ENCODE results near the gene MUC4. TPM values are rescaled to one million over a fixed set of nuclear protein-coding genes. Genes with fewer than 3 reads are reported as not detected.
"Not testable (repeated sequence)": the region's sequence is repeated elsewhere in the genome, so short reads cannot be mapped to it uniquely, and the experiment has no call there.

Gene MUC4
- total RNA-seq, 1 donor from 2014 or later, result not detected

DNA sequence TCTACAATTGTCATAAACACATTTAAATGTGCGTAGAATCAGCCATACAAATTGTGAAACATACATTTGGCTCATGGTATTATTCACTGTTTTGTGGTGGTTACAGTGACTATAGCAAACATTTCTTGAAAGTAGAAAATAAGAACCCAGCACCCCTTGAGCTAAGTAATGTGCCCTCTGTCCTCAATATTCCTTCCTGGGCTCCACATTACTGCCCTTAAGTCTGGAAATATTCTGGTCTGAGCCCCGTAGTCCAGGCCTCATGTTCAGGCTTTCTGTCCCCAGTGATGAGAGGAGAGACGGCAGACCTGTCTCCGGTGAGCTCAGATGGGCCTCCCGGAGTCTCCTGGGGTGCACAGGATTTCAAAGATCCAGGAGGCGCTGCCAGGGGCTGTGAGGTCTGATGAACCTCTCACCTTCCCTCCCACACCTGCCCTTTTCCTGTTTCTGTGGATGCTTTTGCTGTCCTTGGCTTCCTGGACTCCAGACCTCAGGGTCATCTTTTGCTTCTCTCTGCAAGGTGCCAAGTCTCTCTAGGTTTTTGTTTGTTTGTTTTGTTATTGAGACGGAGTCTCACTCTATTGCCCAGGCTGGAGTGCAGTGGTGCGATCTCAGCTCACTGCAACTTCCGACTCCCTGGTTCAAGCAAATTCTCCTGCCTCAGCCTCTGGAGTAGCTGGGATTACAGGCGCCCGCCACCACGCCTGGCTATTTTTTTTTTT is 99.8 kb downstream of the MUC4 start:
- Histone ChIP-seq H3K27ac (no peak overlapping the region), H3K9me3 (ENCODE audit: low read depth) (no peaks in the 10 kb centered on the region), H3F3A (ENCODE audit: low read depth) (peaks cover 19% of the 10 kb centered on the region), H3K36me3 (no peaks in the 10 kb centered on the region), H4K20me1 (ENCODE audit: low read depth) (no peaks in the 10 kb centered on the region), H3K4me1 (no peaks in the 10 kb centered on the region), H3K9ac (no peak overlapping the region), H3K79me2 (ENCODE audit: low read depth) (no peaks in the 10 kb centered on the region), H3K4me3 (no peak overlapping the region), H3K27me3 (no peaks in the 10 kb centered on the region), H3K4me2 (no peak overlapping the region), H2AFZ (replicated peaks) (no peak overlapping the region)
- H3K27ac Mint-ChIP-seq, result no peak overlapping the region
- TF ChIP-seq EZH2 (IDR thresholded peaks at IDR 0.05), result no peak
- no peak for TF ChIP-seq EZH2phosphoT487 (IDR thresholded peaks at IDR 0.05)
- TF ChIP-seq, protein P1, sequence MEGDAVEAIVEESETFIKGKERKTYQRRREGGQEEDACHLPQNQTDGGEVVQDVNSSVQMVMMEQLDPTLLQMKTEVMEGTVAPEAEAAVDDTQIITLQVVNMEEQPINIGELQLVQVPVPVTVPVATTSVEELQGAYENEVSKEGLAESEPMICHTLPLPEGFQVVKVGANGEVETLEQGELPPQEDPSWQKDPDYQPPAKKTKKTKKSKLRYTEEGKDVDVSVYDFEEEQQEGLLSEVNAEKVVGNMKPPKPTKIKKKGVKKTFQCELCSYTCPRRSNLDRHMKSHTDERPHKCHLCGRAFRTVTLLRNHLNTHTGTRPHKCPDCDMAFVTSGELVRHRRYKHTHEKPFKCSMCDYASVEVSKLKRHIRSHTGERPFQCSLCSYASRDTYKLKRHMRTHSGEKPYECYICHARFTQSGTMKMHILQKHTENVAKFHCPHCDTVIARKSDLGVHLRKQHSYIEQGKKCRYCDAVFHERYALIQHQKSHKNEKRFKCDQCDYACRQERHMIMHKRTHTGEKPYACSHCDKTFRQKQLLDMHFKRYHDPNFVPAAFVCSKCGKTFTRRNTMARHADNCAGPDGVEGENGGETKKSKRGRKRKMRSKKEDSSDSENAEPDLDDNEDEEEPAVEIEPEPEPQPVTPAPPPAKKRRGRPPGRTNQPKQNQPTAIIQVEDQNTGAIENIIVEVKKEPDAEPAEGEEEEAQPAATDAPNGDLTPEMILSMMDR (IDR thresholded peaks at IDR 0.05), result no peak
- no peak for DNase-seq (ENCODE audit: low spot score)
- peaks cover 2% of the 10 kb centered on the region for H3K9me3 Mint-ChIP-seq
- H3K27me3 Mint-ChIP-seq (ENCODE audit: insufficient read depth, low read depth), result peaks cover 2% of the 10 kb centered on the region
- no peak overlapping the region for H3K4me3 Mint-ChIP-seq
- H3K36me3 Mint-ChIP-seq, result peaks cover 27% of the 10 kb centered on the region
- peaks cover 3% of the 10 kb centered on the region for H3K4me1 Mint-ChIP-seq

DNA sequence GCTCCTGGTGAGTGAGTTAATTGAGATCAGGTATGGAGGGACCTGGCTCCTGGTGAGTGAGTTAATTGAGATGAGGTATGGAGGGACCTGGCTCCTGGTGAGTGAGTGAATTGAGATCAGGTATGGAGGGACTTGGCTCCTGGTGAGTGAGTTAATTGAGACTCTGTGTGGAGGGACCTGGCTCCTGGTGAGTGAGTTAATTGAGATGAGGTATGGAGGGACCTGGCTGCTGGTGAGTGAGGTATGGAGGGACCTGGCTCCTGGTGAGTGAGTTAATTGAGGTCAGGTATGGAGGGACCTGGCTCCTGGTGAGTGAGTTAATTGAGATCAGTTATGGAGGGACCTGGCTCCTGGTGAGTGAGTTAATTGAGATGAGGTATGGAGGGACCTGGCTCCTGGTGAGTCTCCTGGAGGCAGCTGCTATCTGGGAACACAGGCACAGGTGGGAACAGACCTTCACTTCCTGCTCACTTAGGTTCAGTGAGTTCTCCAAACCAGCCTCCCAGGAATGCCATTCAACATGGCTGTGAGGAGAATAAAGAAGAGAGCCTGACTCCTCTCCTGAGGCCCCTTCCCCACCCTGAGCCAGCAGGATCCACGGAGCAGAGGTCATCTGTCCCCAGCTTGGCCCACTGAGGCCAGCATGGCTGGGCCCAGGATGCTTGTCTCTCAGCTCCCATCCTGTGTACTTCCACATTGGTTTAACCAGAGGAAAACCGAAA is 100.5 kb downstream of the MUC4 start:
- not testable (repeated sequence) for DNase-seq (ENCODE audit: low spot score); H3K4me3 Mint-ChIP-seq; H3K4me1 Mint-ChIP-seq

DNA sequence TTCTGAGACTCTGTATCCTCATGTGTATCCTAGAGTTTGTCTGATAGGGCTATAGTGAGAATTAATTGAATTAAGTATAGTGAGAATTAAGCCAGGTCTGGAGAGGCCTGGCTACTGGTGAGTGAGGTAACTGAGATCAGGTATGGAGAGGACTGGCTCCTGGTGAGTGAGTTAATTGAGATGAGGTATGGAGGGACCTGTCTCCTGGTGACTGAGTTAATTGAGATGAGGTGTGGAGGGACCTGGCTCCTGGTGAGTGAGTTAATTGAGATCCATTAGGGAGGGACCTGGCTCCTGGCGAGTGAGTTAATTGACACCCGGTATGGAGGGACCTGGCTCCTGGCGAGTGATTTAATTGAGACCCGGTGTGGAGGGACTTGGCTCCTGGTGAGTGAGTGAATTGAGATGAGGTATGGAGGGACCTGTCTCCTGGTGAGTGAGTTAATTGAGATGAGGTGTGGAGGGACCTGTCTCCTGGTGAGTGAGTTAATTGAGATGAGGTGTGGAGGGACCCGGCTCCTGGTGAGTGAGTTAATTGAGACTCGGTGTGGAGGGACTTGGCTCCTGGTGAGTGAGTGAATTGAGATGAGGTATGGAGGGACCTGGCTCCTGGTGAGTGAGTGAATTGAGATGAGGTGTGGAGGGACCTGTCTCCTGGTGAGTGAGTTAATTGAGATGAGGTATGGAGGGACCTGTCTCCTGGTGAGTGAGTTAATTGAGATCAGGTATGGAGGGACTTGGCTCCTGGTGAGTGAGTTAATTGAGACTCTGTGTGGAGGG is 101.4 kb downstream of the MUC4 start:
- H3K36me3 Mint-ChIP-seq, result peaks cover 22% of the 10 kb centered on the region
- not testable (repeated sequence) for H3K9ac ChIP-seq; H3K27me3 ChIP-seq; H3K9me3 Mint-ChIP-seq; H3K27ac Mint-ChIP-seq; H4K20me1 ChIP-seq (ENCODE audit: low read depth); H3K4me2 ChIP-seq; DNase-seq (ENCODE audit: low spot score); H2AFZ ChIP-seq (replicated peaks); H3K79me2 ChIP-seq (ENCODE audit: low read depth); H3K27me3 Mint-ChIP-seq (ENCODE audit: insufficient read depth, low read depth); H3K9me3 ChIP-seq (ENCODE audit: low read depth); H3K36me3 ChIP-seq; H3K4me1 ChIP-seq; H3K4me3 ChIP-seq; H3K4me3 Mint-ChIP-seq; H3K4me1 Mint-ChIP-seq
- Histone ChIP-seq H3K27ac (peak overlapping the region; percentile 22), H3F3A (ENCODE audit: low read depth) (peaks cover 19% of the 10 kb centered on the region)

More for the DNA sequence above, 100.5 kb downstream of the MUC4 start:
- H3K9me3 ChIP-seq (ENCODE audit: low read depth); H3K4me2 ChIP-seq; H3K27ac ChIP-seq; H3K4me1 ChIP-seq; H3K27me3 Mint-ChIP-seq (ENCODE audit: insufficient read depth, low read depth); H3K9ac ChIP-seq; H3K4me3 ChIP-seq; H3K27ac Mint-ChIP-seq; H3K36me3 ChIP-seq; H3K27me3 ChIP-seq; H2AFZ ChIP-seq (replicated peaks); H3K9me3 Mint-ChIP-seq; H4K20me1 ChIP-seq (ENCODE audit: low read depth); H3K79me2 ChIP-seq (ENCODE audit: low read depth): not testable (repeated sequence)
- H3K36me3 Mint-ChIP-seq, result peaks cover 27% of the 10 kb centered on the region
- peaks cover 19% of the 10 kb centered on the region for H3F3A ChIP-seq (ENCODE audit: low read depth)

DNA sequence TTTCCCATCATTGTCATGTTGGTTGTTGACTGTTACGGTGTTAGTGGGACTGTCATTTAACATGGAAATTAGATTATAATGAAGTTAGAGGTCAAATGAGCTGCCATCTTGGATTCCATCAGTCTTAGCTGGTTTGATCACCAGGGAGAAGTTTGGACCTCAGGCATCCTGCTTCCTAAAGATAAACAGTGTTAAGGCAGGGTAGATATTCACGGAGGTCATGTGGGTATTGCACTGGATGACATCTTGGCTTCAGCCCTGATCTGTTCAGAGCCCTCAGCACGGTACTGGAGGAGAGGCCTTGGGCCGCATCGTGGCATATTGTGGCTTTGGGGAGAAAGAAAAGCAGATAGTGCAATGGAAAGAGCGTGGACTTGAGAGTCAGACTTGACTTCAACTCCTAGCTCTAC is 102.0 kb downstream of the MUC4 start:
- H3K27ac Mint-ChIP-seq, result no peak overlapping the region
- Histone ChIP-seq H3K4me2 (no peak overlapping the region), H3F3A (ENCODE audit: low read depth) (peaks cover 19% of the 10 kb centered on the region), H3K36me3 (no peaks in the 10 kb centered on the region), H3K4me3 (no peak overlapping the region), H3K27me3 (no peaks in the 10 kb centered on the region), H3K4me1 (no peaks in the 10 kb centered on the region), H2AFZ (replicated peaks) (no peak overlapping the region), H3K9ac (no peak overlapping the region), H3K9me3 (ENCODE audit: low read depth) (no peaks in the 10 kb centered on the region), H4K20me1 (ENCODE audit: low read depth) (no peaks in the 10 kb centered on the region), H3K79me2 (ENCODE audit: low read depth) (no peaks in the 10 kb centered on the region), H3K27ac (peak overlapping the region; percentile 22)
- no peak for DNase-seq (ENCODE audit: low spot score)
- no peak overlapping the region for H3K4me3 Mint-ChIP-seq
- H3K4me1 Mint-ChIP-seq, result no peaks in the 10 kb centered on the region
- TF ChIP-seq EZH2phosphoT487 (IDR thresholded peaks at IDR 0.05) (no peak), EZH2 (IDR thresholded peaks at IDR 0.05) (no peak)
- TF ChIP-seq, protein P1 (IDR thresholded peaks at IDR 0.05), result no peak
- peaks cover 16% of the 10 kb centered on the region for H3K36me3 Mint-ChIP-seq
- H3K27me3 Mint-ChIP-seq (ENCODE audit: insufficient read depth, low read depth), result peaks cover 2% of the 10 kb centered on the region
- H3K9me3 Mint-ChIP-seq, result peaks cover 5% of the 10 kb centered on the region

Measured in neural progenitor cell (in vitro differentiated cells).